SK-N-SH (cell line): Measurements from ENCODE around the gene SCEL. TPM values are rescaled to one million over a fixed set of nuclear protein-coding genes. Genes with fewer than 3 reads are reported as not detected.

Experiments used
- CTCF ChIA-PET: fragments of 300-600, 350-600 bp; formaldehyde crosslinking; extraction: SDS; loops from one replicate; lab custom pipeline; 2021; lab: Yijun Ruan, JAX
- POLR2A ChIA-PET: fragments of 350-600 bp; sonication (Branson Sonifier 250); formaldehyde crosslinking; extraction: SDS; loops from one replicate; lab custom pipeline; 2020; ENCODE audit warnings: antibody characterized with exemption, inconsistent platforms; lab: Yijun Ruan, JAX
- DNase-seq: peaks from one replicate; pipeline ENCODE4 v3.0.0; 2012
- H2AFZ ChIP-seq: fragments of 200-600 bp; sonication (generic); 2 replicates; pipeline ENCODE4 v1.8.1; 2016; ENCODE audit warnings: antibody characterized with exemption, mild to moderate bottlenecking, low read depth
- H3F3A ChIP-seq: fragments of 200-600 bp; sonication (generic); replicated peaks from 2 replicates; pipeline ENCODE3; 2016; ENCODE audit warnings: antibody characterized with exemption, mild to moderate bottlenecking; ENCODE audit not compliant: insufficient read depth
- H3K27ac ChIP-seq, 2 experiments: fragments of 200-500 bp in 1 of 2; fragments of 200-600 bp in 1 of 2; sonication (Bioruptor generic) in 1 of 2; sonication (generic), shearing (Covaris generic) in 1 of 2; 2 replicates each; pipeline versions ENCODE4 v1.5.1 to v1.6.1; 2014 to 2016; ENCODE audit warnings: low read depth in 2 of 2, inconsistent platforms in 1 of 2, low read length in 1 of 2, mild to moderate bottlenecking in 1 of 2, mixed read lengths in 1 of 2
- H3K27me3 ChIP-seq: fragments of 200-600 bp; sonication (generic), shearing (Covaris generic); 2 replicates; pipeline ENCODE4 v1.6.1; 2016; ENCODE audit warnings: mixed run types; ENCODE audit not compliant: insufficient read depth
- H3K36me3 ChIP-seq, 2 experiments: fragments of 200-500 bp in 1 of 2; fragments of 200-600 bp in 1 of 2; sonication (Bioruptor generic) in 1 of 2; sonication (generic) in 1 of 2; replicated peaks in 1 of 2; 2 replicates each; pipeline versions ENCODE3 to v1.5.1; 2014 to 2016; ENCODE audit warnings: low read length in 1 of 2, mild to moderate bottlenecking in 1 of 2; ENCODE audit not compliant: insufficient read depth in 2 of 2, control insufficient read depth in 1 of 2
- H3K4me1 ChIP-seq, 2 experiments: fragments of 200-500 bp in 1 of 2; fragments of 200-600 bp in 1 of 2; sonication (Bioruptor generic) in 1 of 2; sonication (generic), shearing (Covaris generic) in 1 of 2; 2 replicates each; pipeline versions ENCODE4 v1.5.1 to v1.6.1; 2014 to 2016; ENCODE audit warnings: low read depth in 1 of 2, low read length in 1 of 2, mixed run types in 1 of 2; ENCODE audit not compliant: insufficient read depth in 2 of 2, control insufficient read depth in 1 of 2
- H3K4me2 ChIP-seq: fragments of 200-600 bp; sonication (generic), shearing (Covaris generic); 2 replicates; pipeline ENCODE4 v1.6.1; 2017; ENCODE audit warnings: mixed run types
- H3K4me3 ChIP-seq, 2 experiments: fragments of 200-500 bp in 1 of 2; fragments of 200-600 bp in 1 of 2; sonication (Bioruptor generic) in 1 of 2; sonication (generic), shearing (Covaris generic) in 1 of 2; 2 replicates each; pipeline versions ENCODE4 v1.5.1 to v1.8.1; 2014 to 2016; ENCODE audit warnings: low read depth in 2 of 2, inconsistent platforms in 1 of 2, low read length in 1 of 2, mild to moderate bottlenecking in 1 of 2, mixed read lengths in 1 of 2, moderate library complexity in 1 of 2
- H3K79me2 ChIP-seq: fragments of 200-600 bp; sonication (generic); 2 replicates; pipeline ENCODE4 v1.8.1; 2017; ENCODE audit warnings: mild to moderate bottlenecking; ENCODE audit not compliant: insufficient read depth
- H3K9ac ChIP-seq: fragments of 200-600 bp; sonication (generic); 2 replicates; pipeline ENCODE4 v1.6.1; 2017; ENCODE audit warnings: mixed run types
- H3K9me2 ChIP-seq: fragments of 200-600 bp; sonication (generic); 2 replicates; pipeline ENCODE4 v1.6.1; 2017; ENCODE audit warnings: mixed run types
- H3K9me3 ChIP-seq: fragments of 200-600 bp; sonication (generic); 2 replicates; pipeline ENCODE4 v1.6.1; 2017; ENCODE audit warnings: mixed run types, mild to moderate bottlenecking, moderate library complexity
- H4K20me1 ChIP-seq: fragments of 200-600 bp; sonication (generic); 2 replicates; pipeline ENCODE4 v1.6.1; 2017; ENCODE audit warnings: mild to moderate bottlenecking, mixed run types; ENCODE audit not compliant: insufficient read depth
- EP300 ChIP-seq, 2 experiments: IDR thresholded peaks; 2 replicates each; pipeline versions ENCODE4 v1.4.0 to v1.6.1; 2012; ENCODE audit warnings: borderline replicate concordance in 1 of 2, low read depth in 1 of 2, low read length in 1 of 2
- FOSL2 ChIP-seq: IDR thresholded peaks from 2 replicates; pipeline ENCODE4 v1.4.0; 2012; ENCODE audit warnings: low read depth, mild to moderate bottlenecking, moderate library complexity, borderline replicate concordance
- IRF3 ChIP-seq: fragments of 150-350 bp; IDR thresholded peaks from 2 replicates; pipeline ENCODE4 v1.6.1; 2016; ENCODE audit warnings: mild to moderate bottlenecking, low read depth, low read length
- NFIC ChIP-seq: IDR thresholded peaks from 2 replicates; pipeline ENCODE4 v1.4.0; 2012; ENCODE audit warnings: borderline replicate concordance
- PBX3 ChIP-seq: IDR thresholded peaks from 2 replicates; pipeline ENCODE4; 2012
- RAD21 ChIP-seq: IDR thresholded peaks from 2 replicates; pipeline ENCODE4 v1.6.1; 2012; ENCODE audit warnings: mild to moderate bottlenecking, low read length
- RCOR1 ChIP-seq: fragments of 150-350 bp; IDR thresholded peaks from 2 replicates; pipeline ENCODE4 v1.6.1; 2017; ENCODE audit warnings: antibody characterized with exemption, low read length
- RFX5 ChIP-seq: IDR thresholded peaks from 2 replicates; pipeline ENCODE4 v1.6.1; 2012; ENCODE audit warnings: mild to moderate bottlenecking, improper control_type of control experiment, low read length
- RXRA ChIP-seq: IDR thresholded peaks from 2 replicates; pipeline ENCODE4 v1.4.0; 2012; ENCODE audit warnings: low read depth, mild to moderate bottlenecking, borderline replicate concordance
- USF1 ChIP-seq: IDR thresholded peaks from 2 replicates; pipeline ENCODE4 v1.4.0; 2012; ENCODE audit warnings: low read depth, borderline replicate concordance
- WGBS: methylation state at CpG from one replicate; pipeline ENCODE4 v1.1.6; 2017; ENCODE audit warnings: low lambda C conversion rate; 5-methylcytosine and 5-hydroxymethylcytosine counted together
- polyA plus RNA-seq, 3 experiments: library from polyadenylated mRNA; depleted of rRNA; stranded (reverse); fragments of >200 nt; gene quantifications; 2 replicates each; pipeline ENCODE4 v1.2.3, GENCODE V29; 2012

SCEL gene
- polyA plus RNA-seq, 1 of the 3 experiments (the other 2 are of a cell fraction): 0.02 TPM

- Histone ChIP-seq H3K4me1 (no peaks in the 10 kb centered on the region), H4K20me1 (no peaks in the 10 kb centered on the region), H3K27me3 (no peaks in the 10 kb centered on the region), H3K9me3 (no peaks in the 10 kb centered on the region), H3F3A (no peaks in the 10 kb centered on the region), H3K9me2 (no peaks in the 10 kb centered on the region), H3K27ac (no peak overlapping the region), H3K4me2 (no peak overlapping the region), H3K79me2 (no peaks in the 10 kb centered on the region), H3K36me3 (no peaks in the 10 kb centered on the region), H3K4me3 (no peak overlapping the region), H2AFZ (no peak overlapping the region), H3K9ac (no peak overlapping the region)
- ChIA-PET POLR2A (no interaction called here), CTCF (no interaction called here)
- TF ChIP-seq RFX5: no peak
- TF ChIP-seq USF1: no peak
- no peak for TF ChIP-seq RCOR1
- no peak for TF ChIP-seq FOSL2
- no peak for TF ChIP-seq EP300 (IDR thresholded peaks at IDR 0.05; ENCODE audit: borderline replicate concordance in 1 of 2, low read depth in 1 of 2, low read length in 1 of 2)
- no peak for TF ChIP-seq PBX3
- no peak for TF ChIP-seq RAD21
- DNase-seq: no peak
Observed at GRCh38 chr13:77674852-77675251, 139.3 kb downstream of the SCEL start.

- WGBS: 17% methylated on average over 5 of the region's 5 CpGs
Observed at GRCh38 chr13:77678691-77679235, 143.3 kb downstream of the SCEL start.

More at GRCh38 chr13:77678691-77679235, 143.3 kb downstream of the SCEL start:
- Histone ChIP-seq H3K4me3 (no peak overlapping the region), H3K27me3 (no peaks in the 10 kb centered on the region), H2AFZ (no peak overlapping the region), H3F3A (no peaks in the 10 kb centered on the region), H4K20me1 (no peaks in the 10 kb centered on the region), H3K27ac (no peak overlapping the region), H3K36me3 (no peaks in the 10 kb centered on the region), H3K9me2 (no peaks in the 10 kb centered on the region), H3K9me3 (no peaks in the 10 kb centered on the region), H3K79me2 (no peaks in the 10 kb centered on the region), H3K4me2 (no peak overlapping the region), H3K4me1 (no peaks in the 10 kb centered on the region), H3K9ac (no peak overlapping the region)
- DNase-seq: no peak
- TF ChIP-seq PBX3 (no peak), RXRA (no peak), IRF3 (no peak), NFIC (no peak)
- POLR2A ChIA-PET: no interaction called here
- CTCF ChIA-PET: no interaction called here
